ENCODE data around the gene SRSF8. TPM values are rescaled to one million over a fixed set of nuclear protein-coding genes. Genes with fewer than 3 reads are reported as not detected.

The SRSF8 gene
- total and polyA plus RNA-seq, 2 of the 4 experiments (the other 2 are of a cell fraction) = 3.4 to 14.3 TPM

DNA sequence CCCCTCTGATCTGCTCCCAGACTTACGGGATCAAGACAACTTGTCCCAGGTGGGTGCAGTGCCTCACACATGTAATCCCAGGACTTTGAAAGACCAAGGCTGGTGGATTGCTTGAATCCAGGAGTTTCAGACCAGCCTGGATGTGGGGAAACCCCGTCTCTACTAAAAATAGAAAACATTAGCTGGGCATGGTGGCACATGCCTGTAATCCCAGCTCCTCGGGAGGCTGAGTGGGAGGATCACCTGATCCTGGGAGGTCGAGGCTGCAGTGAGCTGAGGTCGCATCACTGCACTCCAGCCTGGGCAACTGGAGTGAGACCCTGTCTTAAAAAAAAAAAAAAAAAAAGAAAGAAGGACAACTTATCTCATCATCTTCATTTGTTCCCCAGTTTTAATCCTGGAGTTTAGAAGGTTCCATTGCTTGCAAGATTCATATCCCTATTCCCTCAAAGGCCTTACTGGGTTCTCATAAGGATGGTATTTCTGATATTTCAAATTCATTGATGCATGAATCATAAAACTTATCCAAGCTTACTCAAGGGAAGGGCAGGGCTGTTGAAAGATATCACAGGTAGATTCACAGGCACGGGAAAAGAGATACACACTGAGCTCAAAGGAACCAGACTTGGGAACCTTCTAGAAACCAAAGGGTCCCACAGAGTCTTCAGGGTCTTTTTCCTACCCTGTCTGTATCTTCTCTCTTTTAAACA lies 37.6 kb downstream of the SRSF8 start:
- Histone ChIP-seq H3K4me3 (ENCODE audit: insufficient read depth, low read depth, low read length) (no peak overlapping the region), H3K36me3 (ENCODE audit: control insufficient read depth, insufficient read depth, low read length) (no peaks in the 10 kb centered on the region), H2BK5ac (ENCODE audit: low read depth, low read length, poor library complexity, severe bottlenecking) (no peak overlapping the region), H3K9ac (ENCODE audit: low read depth, low read length) (no peak overlapping the region), H2AK9ac (replicated peaks; ENCODE audit: low read depth, low read length, poor library complexity) (no peak overlapping the region), H3K27me3 (ENCODE audit: control insufficient read depth, insufficient read depth, low read length) (no peaks in the 10 kb centered on the region), H3K9me1 (ENCODE audit: insufficient read depth, low read length) (no peaks in the 10 kb centered on the region), H2AFZ (replicated peaks; ENCODE audit: low read length, poor library complexity) (no peak overlapping the region), H3K4ac (ENCODE audit: low read depth, low read length) (no peak overlapping the region), H4K20me1 (ENCODE audit: insufficient read depth, low read length) (no peaks in the 10 kb centered on the region), H3K23ac (ENCODE audit: low read depth, low read length) (no peak overlapping the region), H3K56ac (ENCODE audit: extremely low read depth, insufficient read depth, low read length) (no peak overlapping the region), H3K18ac (ENCODE audit: low read depth, low read length) (no peak overlapping the region), H2AK5ac (ENCODE audit: low read depth, low read length) (no peak overlapping the region), H3K4me2 (ENCODE audit: low read depth, low read length) (no peak overlapping the region), H4K8ac (ENCODE audit: low read depth in 2 of 2, low read length in 2 of 2) (no peak overlapping the region), H4K5ac (ENCODE audit: low read depth, low read length) (no peak overlapping the region), H3K9me3 (ENCODE audit: control insufficient read depth, insufficient read depth, low read length) (no peaks in the 10 kb centered on the region), H2BK20ac (ENCODE audit: low read depth, low read length) (no peak overlapping the region), H4K91ac (ENCODE audit: insufficient read depth, low read depth, low read length) (no peak overlapping the region), H2BK15ac (ENCODE audit: low read depth, low read length) (no peak overlapping the region), H3K27ac (ENCODE audit: insufficient read depth, low read length) (no peak overlapping the region), H2BK120ac (ENCODE audit: low read depth, low read length) (no peak overlapping the region), H3K14ac (replicated peaks; ENCODE audit: low read depth, low read length) (no peak overlapping the region), H3K79me1 (ENCODE audit: low read depth in 1 of 2, low read length in 2 of 2) (no peaks in the 10 kb centered on the region; a peak in 1 of 4 replicates), H3K4me1 (ENCODE audit: control insufficient read depth, insufficient read depth, low read length) (no peaks in the 10 kb centered on the region)
- dilution Hi-C loops (cut with HindIII; ENCODE audit: low sequenced_read_pairs, unreplicated experiment) = no loop called here
- TF ChIP-seq, protein P1, sequence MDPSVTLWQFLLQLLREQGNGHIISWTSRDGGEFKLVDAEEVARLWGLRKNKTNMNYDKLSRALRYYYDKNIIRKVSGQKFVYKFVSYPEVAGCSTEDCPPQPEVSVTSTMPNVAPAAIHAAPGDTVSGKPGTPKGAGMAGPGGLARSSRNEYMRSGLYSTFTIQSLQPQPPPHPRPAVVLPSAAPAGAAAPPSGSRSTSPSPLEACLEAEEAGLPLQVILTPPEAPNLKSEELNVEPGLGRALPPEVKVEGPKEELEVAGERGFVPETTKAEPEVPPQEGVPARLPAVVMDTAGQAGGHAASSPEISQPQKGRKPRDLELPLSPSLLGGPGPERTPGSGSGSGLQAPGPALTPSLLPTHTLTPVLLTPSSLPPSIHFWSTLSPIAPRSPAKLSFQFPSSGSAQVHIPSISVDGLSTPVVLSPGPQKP (IDR thresholded peaks at IDR 0.05; ENCODE audit: borderline replicate concordance, low read depth, low read length) = no peak
- TF ChIP-seq, protein P2, sequence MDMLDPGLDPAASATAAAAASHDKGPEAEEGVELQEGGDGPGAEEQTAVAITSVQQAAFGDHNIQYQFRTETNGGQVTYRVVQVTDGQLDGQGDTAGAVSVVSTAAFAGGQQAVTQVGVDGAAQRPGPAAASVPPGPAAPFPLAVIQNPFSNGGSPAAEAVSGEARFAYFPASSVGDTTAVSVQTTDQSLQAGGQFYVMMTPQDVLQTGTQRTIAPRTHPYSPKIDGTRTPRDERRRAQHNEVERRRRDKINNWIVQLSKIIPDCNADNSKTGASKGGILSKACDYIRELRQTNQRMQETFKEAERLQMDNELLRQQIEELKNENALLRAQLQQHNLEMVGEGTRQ (IDR thresholded peaks at IDR 0.05; ENCODE audit: low read depth, low read length) = no peak
- TF ChIP-seq MAZ (IDR thresholded peaks at IDR 0.05; ENCODE audit: borderline replicate concordance, low read depth, low read length) (no peak), RAD21 (IDR thresholded peaks at IDR 0.05; ENCODE audit: low read length) (no peak), CEBPB (IDR thresholded peaks at IDR 0.05; ENCODE audit: low read depth, low read length) (no peak), CHD1 (IDR thresholded peaks at IDR 0.05; ENCODE audit: low read depth, low read length) (no peak), BHLHE40 (IDR thresholded peaks at IDR 0.05; ENCODE audit: low read depth, low read length) (no peak), MXI1 (IDR thresholded peaks at IDR 0.05; ENCODE audit: borderline replicate concordance, low read depth, low read length) (no peak), SMC3 (IDR thresholded peaks at IDR 0.05; ENCODE audit: low read depth, low read length) (no peak), RCOR1 (IDR thresholded peaks at IDR 0.05; ENCODE audit: insufficient replicate concordance, low read length) (no peak), RFX5 (IDR thresholded peaks at IDR 0.05; ENCODE audit: low read depth, low read length) (no peak), NFE2L2 (IDR thresholded peaks at IDR 0.05; ENCODE audit: low read depth, low read length) (no peak), POLR2A (IDR thresholded peaks at IDR 0.05; ENCODE audit: low read depth, low read length) (no peak), FOS (IDR thresholded peaks at IDR 0.05; ENCODE audit: low read depth, low read length) (no peak), MAFK (IDR thresholded peaks at IDR 0.05; ENCODE audit: low read depth, low read length) (no peak)
- TF ChIP-seq, protein P3, sequence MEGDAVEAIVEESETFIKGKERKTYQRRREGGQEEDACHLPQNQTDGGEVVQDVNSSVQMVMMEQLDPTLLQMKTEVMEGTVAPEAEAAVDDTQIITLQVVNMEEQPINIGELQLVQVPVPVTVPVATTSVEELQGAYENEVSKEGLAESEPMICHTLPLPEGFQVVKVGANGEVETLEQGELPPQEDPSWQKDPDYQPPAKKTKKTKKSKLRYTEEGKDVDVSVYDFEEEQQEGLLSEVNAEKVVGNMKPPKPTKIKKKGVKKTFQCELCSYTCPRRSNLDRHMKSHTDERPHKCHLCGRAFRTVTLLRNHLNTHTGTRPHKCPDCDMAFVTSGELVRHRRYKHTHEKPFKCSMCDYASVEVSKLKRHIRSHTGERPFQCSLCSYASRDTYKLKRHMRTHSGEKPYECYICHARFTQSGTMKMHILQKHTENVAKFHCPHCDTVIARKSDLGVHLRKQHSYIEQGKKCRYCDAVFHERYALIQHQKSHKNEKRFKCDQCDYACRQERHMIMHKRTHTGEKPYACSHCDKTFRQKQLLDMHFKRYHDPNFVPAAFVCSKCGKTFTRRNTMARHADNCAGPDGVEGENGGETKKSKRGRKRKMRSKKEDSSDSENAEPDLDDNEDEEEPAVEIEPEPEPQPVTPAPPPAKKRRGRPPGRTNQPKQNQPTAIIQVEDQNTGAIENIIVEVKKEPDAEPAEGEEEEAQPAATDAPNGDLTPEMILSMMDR (conservative IDR thresholded peaks at IDR 0.05; ENCODE audit: low read depth, low read length) = no peak
- ATAC-seq (ENCODE audit: low read depth) (no peak), DNase-seq (no peak)
- BruUV-seq (replicated peaks) = no TSS peak
- in situ Hi-C loops (cut with MboI; ENCODE audit: low sequenced_read_pairs) = no loop called here
- intact Hi-C loops (cut with micrococcal nuclease) = no loop called here
- WGBS, 2 experiments (ENCODE audit: extremely low coverage in 2 of 2, insufficient read length in 1 of 2) = 80% methylated on average over 2 of the region's 6 CpGs; no CpG with 5 or more reads in 1 of the 2 experiments
- ChIA-PET CTCF (interaction anchor here (0.6 to 0.7 kb wide), 2 partner anchors 11 to 89 kb away, joined by 3 to 4 read pairs; no protein-coding TSS in a partner anchor), POLR2A (ENCODE audit: unreplicated experiment) (no interaction called here)
